HG02588 (cell line): ENCODE measurements around the gene SHANK1.

Source experiments
- ATAC-seq: cut with Tn5 transposase; IDR thresholded peaks from one replicate; pipeline ENCODE4 v1.9.1; 2021; ENCODE audit warnings: mild to moderate bottlenecking, moderate library complexity; ENCODE audit not compliant: unreplicated experiment

SHANK1 gene

GRCh38 chr19:50662651-50663481 is 56.7 kb downstream of the SHANK1 start:
- no peak for ATAC-seq

- no peak for ATAC-seq
Observed at GRCh38 chr19:50661766-50662650, 57.6 kb downstream of the SHANK1 start.

- ATAC-seq, result no peak
Observed at GRCh38 chr19:50661023-50661422, 58.6 kb downstream of the SHANK1 start.

GRCh38 chr19:50660088-50660366 is 59.6 kb downstream of the SHANK1 start:
- ATAC-seq, result no peak

- ATAC-seq, result no peak
Observed at GRCh38 chr19:50659318-50660087, 60.1 kb downstream of the SHANK1 start.

GRCh38 chr19:50658441-50659317 is 60.9 kb downstream of the SHANK1 start:
- no peak for ATAC-seq

GRCh38 chr19:50657712-50658440 is 61.7 kb downstream of the SHANK1 start:
- ATAC-seq, result no peak

- ATAC-seq, result no peak
Observed at GRCh38 chr19:50657222-50657669, 62.4 kb downstream of the SHANK1 start.

- ATAC-seq, result no peak
Observed at GRCh38 chr19:50654882-50655281, 64.7 kb downstream of the SHANK1 start.

GRCh38 chr19:50652722-50653121 is 66.9 kb downstream of the SHANK1 start:
- ATAC-seq, result no peak

- ATAC-seq, result no peak
Observed at GRCh38 chr19:50651174-50651573, 68.4 kb downstream of the SHANK1 start.

GRCh38 chr19:50649433-50650391 is 69.9 kb downstream of the SHANK1 start, which contains the start of gene C19orf81:
TSS of gene C19orf81 (plus strand) at chr19:50649445. CDS start at chr19:50649445, 0 bp downstream.
- no peak for ATAC-seq

GRCh38 chr19:50648659-50649058 is 70.9 kb downstream of the SHANK1 start:
- no peak for ATAC-seq

- no peak for ATAC-seq
Observed at GRCh38 chr19:50647879-50648615, 71.6 kb downstream of the SHANK1 start.

- no peak for ATAC-seq
Observed at GRCh38 chr19:50646074-50646807, 73.4 kb downstream of the SHANK1 start.

- no peak for ATAC-seq
Observed at GRCh38 chr19:50645107-50645506, 74.5 kb downstream of the SHANK1 start.

- ATAC-seq, result no peak
Observed at GRCh38 chr19:50644315-50644915, 75.2 kb downstream of the SHANK1 start.
